Neural crest cell (in vitro differentiated cells): ENCODE data around the gene ZNF598. TPM values are rescaled to one million over a fixed set of nuclear protein-coding genes. Genes with fewer than 3 reads are reported as not detected.

Source experiments
- DNase-seq: peaks from one replicate; pipeline ENCODE4 v3.0.0; 2021; ENCODE audit warnings: low read depth, mixed read lengths, low spot score
- H3K27ac Mint-ChIP-seq: one replicate; pipeline ENCODE4 v1.8.0; 2021; ENCODE audit warnings: mild to moderate bottlenecking, mixed read lengths; ENCODE audit not compliant: unreplicated experiment
- H3K27me3 Mint-ChIP-seq: 2 replicates; pipeline ENCODE4 v1.8.0; 2021; ENCODE audit warnings: low read depth, mild to moderate bottlenecking, mixed read lengths
- H3K36me3 Mint-ChIP-seq: 2 replicates; pipeline ENCODE4 v1.8.0; 2021; ENCODE audit warnings: low read depth, mild to moderate bottlenecking, mixed read lengths
- H3K4me1 Mint-ChIP-seq: 2 replicates; pipeline ENCODE4 v1.8.0; 2021; ENCODE audit warnings: mixed read lengths
- H3K4me3 Mint-ChIP-seq: one replicate; pipeline ENCODE4 v1.8.0; 2021; ENCODE audit warnings: mild to moderate bottlenecking, mixed read lengths
- H3K9me3 Mint-ChIP-seq: 2 replicates; pipeline ENCODE4 v1.8.0; 2021; ENCODE audit warnings: mixed read lengths
- CTCF ChIP-seq: fragments of 200-600 bp; sonication (generic); conservative IDR thresholded peaks from 2 replicates; pipeline ENCODE4 v1.5.0; 2021; ENCODE audit warnings: antibody characterized with exemption, mild to moderate bottlenecking
- total RNA-seq: library from RNA; stranded (reverse); gene quantifications from 2 replicates; pipeline ENCODE4 v1.2.1, GENCODE V29; 2021

The ZNF598 gene
- total RNA-seq, 1 donor from 2014 or later = 55.7 TPM

- Mint-ChIP-seq H3K9me3 (no peaks in the 10 kb centered on the region), H3K4me1 (peaks cover 18% of the 10 kb centered on the region)
- DNase-seq = peak; percentile 94
These were observed 37.9 kb upstream of the ZNF598 start, which contains the start of the genes NTHL1 and TSC2 for GRCh38 chr16:2047330-2048115. TSS of gene NTHL1 (minus strand) at chr16:2047834. CDS start at chr16:2047823, 11 bp downstream. TSS of gene TSC2 (plus strand) at chr16:2047985. CDS start at chr16:2048616, 631 bp downstream.

GRCh38 chr16:2046893-2047329, 37.3 kb upstream of the ZNF598 start:
- peaks cover 3% of the 10 kb centered on the region for H3K36me3 Mint-ChIP-seq
- no peak overlapping the region for H3K27ac Mint-ChIP-seq
- TF ChIP-seq CTCF = no peak
- H3K27me3 Mint-ChIP-seq = no peaks in the 10 kb centered on the region
- H3K4me3 Mint-ChIP-seq = peak overlapping the region; percentile 93
- no peaks in the 10 kb centered on the region for H3K9me3 Mint-ChIP-seq
- no peak for DNase-seq
- peaks cover 18% of the 10 kb centered on the region for H3K4me1 Mint-ChIP-seq

More at GRCh38 chr16:2047330-2048115, 37.9 kb upstream of the ZNF598 start, which contains the start of the genes NTHL1 and TSC2:
- no peak for TF ChIP-seq CTCF
- Mint-ChIP-seq H3K4me3 (peak within 1 kb of the TSS; percentile 94), H3K27me3 (no peaks in the 10 kb centered on the region), H3K27ac (no peak within 1 kb of the TSS), H3K36me3 (peaks cover 3% of the 10 kb centered on the region)

GRCh38 chr16:2045965-2046892, 36.6 kb upstream of the ZNF598 start:
- no peaks in the 10 kb centered on the region for H3K9me3 Mint-ChIP-seq
- peak overlapping the region; percentile 93 for H3K4me3 Mint-ChIP-seq
- peaks cover 18% of the 10 kb centered on the region for H3K4me1 Mint-ChIP-seq
- no peak overlapping the region for H3K27ac Mint-ChIP-seq
- DNase-seq = no peak
- peaks cover under 1% of the 10 kb centered on the region for H3K36me3 Mint-ChIP-seq
- no peaks in the 10 kb centered on the region for H3K27me3 Mint-ChIP-seq
- no peak for TF ChIP-seq CTCF

GRCh38 chr16:2044541-2044940, 34.9 kb upstream of the ZNF598 start:
- no peak for TF ChIP-seq CTCF
- Mint-ChIP-seq H3K9me3 (no peaks in the 10 kb centered on the region), H3K4me3 (no peak overlapping the region), H3K27me3 (no peaks in the 10 kb centered on the region), H3K4me1 (peaks cover 20% of the 10 kb centered on the region), H3K36me3 (no peaks in the 10 kb centered on the region), H3K27ac (no peak overlapping the region)
- DNase-seq = no peak

GRCh38 chr16:2043667-2044451, 34.2 kb upstream of the ZNF598 start:
- Mint-ChIP-seq H3K36me3 (no peaks in the 10 kb centered on the region), H3K9me3 (no peaks in the 10 kb centered on the region), H3K27ac (no peak overlapping the region), H3K27me3 (no peaks in the 10 kb centered on the region), H3K4me1 (peaks cover 21% of the 10 kb centered on the region), H3K4me3 (no peak overlapping the region)
- TF ChIP-seq CTCF = no peak
- no peak for DNase-seq
